Measurements from ENCODE around the gene PHLPP1.
"Not testable (repeated sequence)": the region's sequence is repeated elsewhere in the genome, so short reads cannot be mapped to it uniquely, and the experiment has no call there.

The PHLPP1 gene

GRCh38 chr18:62900132-62900883 is 185.0 kb downstream of the PHLPP1 start:
- no peak for DNase-seq

DNA sequence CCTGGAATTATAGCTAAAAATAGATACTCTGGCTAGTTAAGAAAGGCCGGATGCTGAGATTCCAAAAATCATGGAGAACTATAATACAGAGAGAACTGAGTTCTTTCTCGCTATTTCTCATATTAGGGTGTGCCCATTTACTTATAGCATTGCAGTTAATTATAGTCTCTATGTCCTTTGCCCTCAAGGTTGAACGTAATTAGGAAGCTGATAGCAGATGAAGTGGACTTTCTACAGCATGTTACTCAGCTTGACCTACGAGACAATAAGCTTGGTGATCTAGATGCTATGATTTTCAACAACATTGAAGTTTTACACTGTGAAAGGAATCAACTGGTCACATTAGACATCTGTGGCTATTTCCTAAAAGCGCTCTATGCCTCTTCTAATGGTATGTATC is 187.4 kb downstream of the PHLPP1 start:
- DNase-seq: no peak

DNA sequence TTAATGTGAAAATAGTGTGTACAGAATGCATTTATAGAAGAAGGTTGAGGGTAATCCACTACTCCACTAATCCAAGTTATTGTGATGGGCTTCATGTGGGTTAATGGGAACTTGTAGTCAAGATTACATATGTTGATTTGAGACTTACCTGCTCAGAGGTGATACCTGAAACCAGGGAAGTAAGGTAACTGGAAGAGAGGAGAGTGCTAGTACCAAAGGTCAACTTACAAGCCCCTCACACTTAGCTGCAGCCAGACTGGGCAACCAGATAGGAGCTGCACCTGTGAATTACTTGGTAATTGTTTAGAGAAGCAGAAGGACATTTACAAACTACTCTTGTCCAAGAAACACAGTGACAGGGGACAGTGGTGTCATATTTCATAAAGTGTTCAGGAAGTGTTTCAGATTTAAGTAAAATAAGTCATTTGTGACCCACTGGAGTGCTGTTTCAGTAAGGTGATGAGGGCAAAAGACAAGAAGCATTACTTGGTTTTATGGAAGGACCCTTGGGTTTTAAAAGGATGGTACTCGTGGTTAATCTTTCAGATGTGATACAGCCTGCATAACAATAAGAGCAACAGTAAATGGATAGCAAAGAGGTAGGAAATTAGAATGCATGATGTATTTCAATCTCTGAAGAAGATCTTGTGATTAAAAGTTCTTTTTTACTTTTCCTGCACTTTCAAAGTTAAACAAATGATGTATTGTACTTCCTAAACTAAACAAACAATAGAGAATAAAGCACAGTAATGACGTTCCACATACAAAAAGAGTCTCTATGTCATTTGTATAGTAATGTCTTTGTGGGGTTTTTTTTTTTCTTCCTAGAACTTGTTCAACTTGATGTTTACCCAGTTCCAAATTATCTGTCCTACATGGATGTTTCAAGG is 189.3 kb downstream of the PHLPP1 start:
- no peak for DNase-seq

- no peak for DNase-seq
Measured at GRCh38 chr18:62912885-62913284, 197.5 kb downstream of the PHLPP1 start.

- DNase-seq: not testable (repeated sequence)
Measured at GRCh38 chr18:62913824-62914223, 198.5 kb downstream of the PHLPP1 start.

- DNase-seq: no peak
Measured at GRCh38 chr18:62914871-62915392, 199.6 kb downstream of the PHLPP1 start.

DNA sequence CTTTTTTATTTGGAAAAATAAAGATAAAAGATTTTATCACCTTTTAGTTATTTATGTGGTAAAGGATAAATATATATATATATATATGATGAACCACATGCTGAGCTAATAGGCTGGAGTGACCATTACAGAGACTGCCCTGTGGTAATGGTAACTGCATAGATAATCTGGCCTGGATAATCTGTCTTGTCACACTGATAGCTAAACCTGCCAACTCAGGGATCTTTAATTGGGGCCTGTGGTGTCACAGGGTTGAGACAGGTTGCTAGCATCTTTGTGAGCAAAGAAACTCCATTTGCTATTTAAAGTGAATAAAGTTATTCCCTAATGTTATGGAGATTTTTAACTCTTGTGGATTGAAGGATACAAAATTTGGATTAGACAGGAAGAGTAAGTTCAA is 203.0 kb downstream of the PHLPP1 start:
- DNase-seq: no peak

DNA sequence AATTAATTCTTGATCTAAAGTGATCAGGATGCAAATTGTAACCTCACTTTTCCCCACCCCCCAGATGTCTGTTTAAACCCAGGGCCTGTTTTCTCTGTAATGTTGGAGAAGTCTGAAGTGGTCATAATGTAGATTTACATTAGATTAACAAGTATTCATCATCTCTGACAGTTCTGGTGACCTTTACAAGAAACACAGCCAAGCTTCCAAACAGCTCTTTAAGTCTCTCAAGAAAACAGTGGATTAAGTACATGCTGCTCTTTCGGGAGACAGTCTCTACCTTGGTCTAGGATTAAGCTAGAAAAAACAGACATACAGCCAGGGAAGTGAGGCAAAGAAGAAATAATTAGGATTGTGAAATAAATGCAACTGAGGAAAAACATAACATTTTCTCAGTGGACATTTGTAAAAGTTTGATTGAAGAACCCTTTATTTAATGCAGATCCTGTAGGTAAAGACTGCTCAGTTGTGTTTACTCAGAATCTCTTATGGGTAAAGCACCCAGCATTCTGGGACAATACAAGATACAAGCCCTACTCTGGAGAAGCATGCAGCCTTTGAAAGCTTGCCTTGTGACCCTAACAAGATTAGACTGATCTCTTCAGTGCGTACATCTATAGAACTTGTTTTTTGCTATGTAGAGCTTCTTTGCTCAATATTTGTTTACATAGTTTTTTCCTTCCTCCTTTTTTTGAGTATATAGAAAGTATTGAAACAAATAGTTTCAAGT is 203.9 kb downstream of the PHLPP1 start:
- DNase-seq: no peak

DNA sequence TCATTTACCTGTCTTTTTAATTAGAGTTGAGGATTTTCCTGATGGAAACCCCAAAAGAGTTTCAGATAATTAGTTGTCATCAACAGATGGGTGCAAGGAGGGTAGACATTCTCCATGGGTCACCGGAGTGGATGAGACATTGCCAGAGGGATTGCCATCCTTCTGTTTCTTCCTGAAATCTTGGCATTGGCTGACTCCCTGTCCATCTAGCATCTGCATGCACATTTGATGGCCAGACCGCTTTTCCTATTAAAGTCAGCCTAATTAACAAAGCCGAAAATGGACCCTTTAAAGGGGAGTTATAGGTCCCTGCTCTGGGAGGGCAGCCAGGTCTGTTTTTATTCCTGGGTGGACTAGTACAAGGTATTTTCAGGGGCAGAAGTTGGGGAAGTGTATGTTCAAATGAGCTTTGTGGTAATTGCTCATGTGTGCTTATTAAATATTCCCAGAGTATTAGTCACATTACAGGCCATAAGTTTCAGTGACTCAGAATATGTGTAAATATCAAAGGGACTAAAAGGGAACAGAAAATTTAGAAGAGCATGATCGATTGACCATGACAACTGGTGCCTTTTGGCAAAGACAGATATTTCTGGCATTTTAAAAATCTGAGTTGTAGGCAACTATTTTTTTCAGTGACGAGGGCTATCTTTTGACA is 209.8 kb downstream of the PHLPP1 start:
- DNase-seq: peak; percentile 77

- DNase-seq: peak; percentile 68
Measured at GRCh38 chr18:62928326-62928725, 213.0 kb downstream of the PHLPP1 start.

DNA sequence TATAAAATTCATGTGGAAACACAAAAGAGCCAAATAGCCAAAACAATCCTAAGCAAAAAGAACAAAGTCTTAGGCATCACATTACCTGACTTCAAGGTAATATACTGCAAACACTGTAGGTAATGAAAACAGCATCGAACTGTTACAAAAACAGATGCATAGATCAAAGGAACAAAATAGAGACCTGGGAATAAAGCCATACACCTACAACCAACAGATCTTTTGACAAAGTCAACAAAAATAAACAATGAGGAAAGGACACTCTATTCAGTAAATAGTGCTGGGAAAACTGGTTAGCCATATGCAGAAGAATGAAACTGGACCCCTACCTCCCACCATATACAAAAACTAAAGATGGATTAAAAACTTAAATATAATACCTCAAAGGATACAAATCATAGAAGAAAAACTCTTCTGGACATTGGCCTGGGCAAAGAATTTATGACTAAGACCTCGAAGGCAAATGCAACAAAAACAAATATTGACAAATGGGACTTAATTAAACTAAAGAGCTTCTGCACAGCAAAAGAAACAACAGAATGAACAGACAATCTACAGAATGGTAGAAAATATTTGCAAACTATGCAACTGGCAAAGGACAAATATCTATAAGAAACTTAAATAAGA is 218.0 kb downstream of the PHLPP1 start:
- no peak for DNase-seq

DNA sequence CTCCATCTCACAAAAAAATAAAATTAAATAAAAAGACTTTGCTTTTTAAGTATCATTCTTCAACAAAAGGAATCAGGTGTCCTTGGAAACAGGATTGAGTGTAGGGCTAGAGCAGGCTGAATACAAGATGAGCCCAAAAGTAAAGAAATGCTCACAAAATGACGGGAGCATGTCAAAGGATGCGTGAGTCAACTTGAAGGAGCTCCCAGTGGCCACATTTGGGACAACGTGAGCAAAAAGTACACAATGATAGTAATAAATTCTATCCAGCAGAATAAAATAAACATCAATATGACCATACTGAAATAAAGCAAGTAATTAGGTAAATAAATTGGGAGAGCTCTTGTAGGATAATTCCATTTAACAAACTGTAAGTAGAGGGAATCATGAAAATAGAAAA is 220.7 kb downstream of the PHLPP1 start:
- no peak for DNase-seq

DNA sequence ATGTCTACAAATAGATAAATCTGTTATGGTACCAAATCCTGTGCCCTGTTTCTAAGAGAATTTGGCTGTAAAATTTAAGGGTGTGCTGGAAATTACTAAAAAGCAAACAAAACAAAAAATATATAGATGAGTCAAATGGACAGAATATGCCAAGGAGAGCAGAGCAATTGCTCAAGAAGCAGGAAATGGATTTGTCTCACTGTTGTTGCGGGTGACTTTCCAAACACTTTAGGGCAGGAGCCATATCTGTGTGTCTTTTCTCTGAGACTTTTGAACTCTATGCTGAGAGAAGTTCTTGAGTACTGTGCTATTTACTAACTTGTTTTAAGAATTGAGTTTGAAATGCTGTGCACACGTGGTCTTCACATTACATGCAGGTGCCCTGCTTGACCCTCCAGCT is 221.7 kb downstream of the PHLPP1 start:
- DNase-seq: peak; percentile 71

- peak; percentile 69 for DNase-seq
Measured at GRCh38 chr18:62938006-62938405, 222.7 kb downstream of the PHLPP1 start.

DNA sequence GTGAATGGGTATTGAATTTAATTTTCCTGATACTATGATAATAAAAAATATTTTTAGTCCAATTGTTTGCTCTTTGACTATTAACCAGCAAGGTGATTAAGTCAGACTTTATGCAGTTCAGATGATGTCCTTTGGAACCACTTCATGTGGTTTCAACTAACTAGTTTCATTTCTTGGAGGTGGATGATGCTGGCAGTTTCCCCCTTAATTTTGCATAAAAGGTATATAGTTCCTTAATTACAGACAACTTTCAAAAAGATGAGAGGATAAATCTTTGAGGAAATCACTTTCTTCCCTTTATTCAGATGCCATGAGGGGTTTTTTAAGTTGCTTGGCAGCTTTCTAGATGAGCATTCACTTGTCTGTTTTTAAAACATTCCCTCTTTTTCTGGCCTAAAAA is 223.1 kb downstream of the PHLPP1 start:
- no peak for DNase-seq

GRCh38 chr18:62939433-62939832 is 224.1 kb downstream of the PHLPP1 start:
- no peak for DNase-seq

- DNase-seq: no peak
Measured at GRCh38 chr18:62939926-62940325, 224.6 kb downstream of the PHLPP1 start.

- DNase-seq: no peak
Measured at GRCh38 chr18:62942578-62942977, 227.2 kb downstream of the PHLPP1 start.

GRCh38 chr18:62944454-62944853 is 229.1 kb downstream of the PHLPP1 start:
- DNase-seq: no peak

DNA sequence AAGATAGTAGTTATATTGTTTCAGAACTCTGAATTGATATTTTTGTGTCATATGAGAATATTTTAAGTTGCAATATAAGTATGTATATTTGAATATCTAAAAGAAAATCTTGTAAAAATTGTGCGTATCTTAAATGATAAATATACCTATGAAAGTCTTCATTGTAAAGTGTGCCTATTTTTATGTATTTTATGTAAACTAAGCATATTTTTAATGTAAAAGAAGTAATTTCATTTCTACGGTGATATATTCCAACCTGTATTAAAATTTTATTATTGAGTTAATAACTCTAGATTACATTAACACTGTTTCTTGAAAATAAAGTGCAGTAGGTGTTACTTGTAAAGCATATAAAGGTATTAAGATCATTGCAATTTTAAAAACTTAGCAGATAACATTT is 233.4 kb downstream of the PHLPP1 start:
- no peak for DNase-seq

DNA sequence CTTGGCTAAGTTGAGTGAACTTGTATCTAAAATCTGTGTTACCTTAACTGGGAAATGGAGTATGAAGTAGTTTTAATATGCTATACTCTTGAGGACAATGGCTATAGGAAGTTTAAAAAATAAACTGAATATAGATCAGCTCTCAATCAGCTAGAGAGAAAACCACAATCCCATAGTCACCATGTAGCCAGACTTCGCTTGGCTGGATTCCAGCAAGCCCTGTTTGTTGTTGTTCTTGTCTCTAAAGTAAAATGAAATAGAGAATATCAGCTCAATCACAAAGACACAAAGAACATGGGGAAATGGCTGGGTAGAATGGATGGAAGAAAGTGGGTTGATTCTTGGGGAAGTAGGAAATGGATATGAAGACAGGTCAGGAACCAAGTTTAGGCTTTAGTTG is 234.9 kb downstream of the PHLPP1 start:
- DNase-seq: no peak

DNA sequence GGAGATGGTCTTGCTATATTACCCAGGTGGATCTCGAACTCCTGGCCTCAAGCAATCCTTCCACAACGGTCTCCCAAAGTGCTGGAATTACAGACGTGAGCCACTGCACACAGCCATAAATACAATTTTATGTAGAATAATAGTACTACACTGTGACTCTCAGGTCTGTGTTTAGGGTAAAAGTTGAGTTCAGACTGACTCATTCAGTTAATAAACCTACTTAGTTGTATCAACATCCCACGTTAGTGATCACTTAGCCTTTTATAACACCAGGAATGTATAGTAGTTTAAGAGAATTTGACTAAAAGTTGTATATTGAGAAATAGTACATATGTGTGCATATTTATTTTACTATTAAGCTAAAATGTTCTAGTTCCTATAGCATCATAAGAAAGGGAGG is 237.5 kb downstream of the PHLPP1 start:
- DNase-seq: no peak

All from HCEC 1CT (cell line).